ENCODE results near the gene PEAK1.
"Not testable (repeated sequence)": the region's sequence is repeated elsewhere in the genome, so short reads cannot be mapped to it uniquely, and the experiment has no call there.

The PEAK1 gene

GRCh38 chr15:77292969-77293558, 126.8 kb downstream of the PEAK1 start:
- DNase-seq, result no peak

- no peak for DNase-seq
Observed at GRCh38 chr15:77291107-77291506, 128.8 kb downstream of the PEAK1 start.

GRCh38 chr15:77287385-77287784, 132.5 kb downstream of the PEAK1 start:
- DNase-seq, result no peak

- DNase-seq, result no peak
Observed at GRCh38 chr15:77285057-77285997, 134.6 kb downstream of the PEAK1 start.

- DNase-seq, result peak; percentile 94
Observed at GRCh38 chr15:77282333-77282732, 137.6 kb downstream of the PEAK1 start.

- no peak for DNase-seq
Observed at GRCh38 chr15:77276943-77277342, 143.0 kb downstream of the PEAK1 start.

GRCh38 chr15:77276096-77276495, 143.8 kb downstream of the PEAK1 start:
- DNase-seq, result no peak

- not testable (repeated sequence) for DNase-seq
Observed at GRCh38 chr15:77273136-77273535, 146.8 kb downstream of the PEAK1 start.

GRCh38 chr15:77266708-77267386, 153.1 kb downstream of the PEAK1 start:
- peak; percentile 88 for DNase-seq

- no peak for DNase-seq
Observed at GRCh38 chr15:77255385-77255784, 164.5 kb downstream of the PEAK1 start.

GRCh38 chr15:77251662-77252061, 168.2 kb downstream of the PEAK1 start:
- peak; percentile 45 for DNase-seq

- no peak for DNase-seq
Observed at GRCh38 chr15:77247116-77247515, 172.8 kb downstream of the PEAK1 start.

- DNase-seq, result no peak
Observed at GRCh38 chr15:77243716-77244401, 176.0 kb downstream of the PEAK1 start.

- DNase-seq, result peak; percentile 35
Observed at GRCh38 chr15:77243135-77243534, 176.8 kb downstream of the PEAK1 start.

GRCh38 chr15:77239882-77240608, 179.9 kb downstream of the PEAK1 start:
- DNase-seq, result peak; percentile 49

- no peak for DNase-seq
Observed at GRCh38 chr15:77235566-77235965, 184.3 kb downstream of the PEAK1 start.

- DNase-seq, result no peak
Observed at GRCh38 chr15:77228828-77229227, 191.1 kb downstream of the PEAK1 start.

- DNase-seq, result no peak
Observed at GRCh38 chr15:77226652-77227051, 193.3 kb downstream of the PEAK1 start.

GRCh38 chr15:77225646-77226045, 194.3 kb downstream of the PEAK1 start:
- no peak for DNase-seq

GRCh38 chr15:77225088-77225487, 194.8 kb downstream of the PEAK1 start:
- DNase-seq, result no peak

GRCh38 chr15:77224352-77224751, 195.6 kb downstream of the PEAK1 start:
- DNase-seq, result no peak

GRCh38 chr15:77221708-77222107, 198.2 kb downstream of the PEAK1 start:
- no peak for DNase-seq

Data from fibroblast of upper back skin (primary cell).